G401.6 (cell line): ENCODE measurements around the gene MED4.

Experiments
- FAIRE-seq: peaks from 2 replicates; lab custom pipeline; 2012; peaks lifted over from hg19 to GRCh38; lab: Jason Lieb, UNC

The MED4 gene, protein sequence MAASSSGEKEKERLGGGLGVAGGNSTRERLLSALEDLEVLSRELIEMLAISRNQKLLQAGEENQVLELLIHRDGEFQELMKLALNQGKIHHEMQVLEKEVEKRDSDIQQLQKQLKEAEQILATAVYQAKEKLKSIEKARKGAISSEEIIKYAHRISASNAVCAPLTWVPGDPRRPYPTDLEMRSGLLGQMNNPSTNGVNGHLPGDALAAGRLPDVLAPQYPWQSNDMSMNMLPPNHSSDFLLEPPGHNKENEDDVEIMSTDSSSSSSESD

GRCh38 chr13:48094781-48095502 is at the start of gene MED4:
MED4 (minus strand) TSS chr13:48095104; CDS start chr13:48095078, 26 bp downstream.
- peak; percentile 86 for FAIRE-seq

GRCh38 chr13:48144413-48145035 is 49.6 kb upstream of the MED4 start:
- FAIRE-seq, result no peak

GRCh38 chr13:48142436-48142835 is 47.5 kb upstream of the MED4 start:
- FAIRE-seq, result no peak

- no peak for FAIRE-seq
Observed at GRCh38 chr13:48138270-48138669, 43.4 kb upstream of the MED4 start.

GRCh38 chr13:48132961-48133360 is 38.1 kb upstream of the MED4 start:
- FAIRE-seq, result no peak

GRCh38 chr13:48131533-48131932 is 36.6 kb upstream of the MED4 start:
- no peak for FAIRE-seq

DNA sequence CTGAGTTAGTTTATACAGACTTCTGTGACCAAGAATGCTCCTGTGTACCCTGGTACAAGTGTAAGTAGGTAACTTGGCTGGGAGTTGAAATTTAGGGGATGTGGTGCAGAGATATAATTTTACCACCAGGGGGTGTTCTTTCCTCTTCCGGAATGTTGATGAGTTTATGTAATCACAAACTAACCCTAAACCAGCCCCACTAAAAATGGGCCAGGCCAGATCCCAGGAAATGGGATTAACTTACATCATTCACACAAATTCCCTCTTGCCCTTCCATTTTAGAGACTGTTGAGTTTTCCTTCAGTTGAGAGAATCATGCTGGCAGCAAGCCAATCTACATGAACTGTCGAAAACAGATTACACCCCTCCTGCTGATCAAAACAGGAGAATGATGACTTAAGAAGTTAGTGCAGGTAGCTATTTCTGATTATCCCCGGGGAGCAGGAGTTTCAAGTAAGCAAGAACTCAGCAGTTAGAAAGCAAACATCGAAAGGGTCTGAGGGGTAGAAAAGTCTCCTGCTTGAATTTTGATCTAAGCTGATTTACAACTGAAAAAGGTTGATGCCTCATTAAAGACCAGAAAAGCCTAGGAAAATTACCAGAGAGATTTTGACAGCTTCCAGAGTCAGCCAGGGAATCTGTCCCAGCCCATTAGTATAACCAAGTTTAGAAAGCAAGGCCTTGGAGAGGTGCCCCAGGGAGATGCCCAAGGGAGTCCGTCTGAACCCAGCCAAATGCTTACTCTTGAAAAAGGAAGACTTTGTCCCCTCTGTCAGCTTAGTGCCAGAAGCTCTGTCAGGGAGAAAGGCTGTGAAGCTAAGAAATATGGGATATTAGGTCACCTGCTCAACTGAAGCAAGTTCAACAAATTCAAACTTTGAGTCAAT is 32.3 kb upstream of the MED4 start:
- FAIRE-seq, result peak; percentile 92

DNA sequence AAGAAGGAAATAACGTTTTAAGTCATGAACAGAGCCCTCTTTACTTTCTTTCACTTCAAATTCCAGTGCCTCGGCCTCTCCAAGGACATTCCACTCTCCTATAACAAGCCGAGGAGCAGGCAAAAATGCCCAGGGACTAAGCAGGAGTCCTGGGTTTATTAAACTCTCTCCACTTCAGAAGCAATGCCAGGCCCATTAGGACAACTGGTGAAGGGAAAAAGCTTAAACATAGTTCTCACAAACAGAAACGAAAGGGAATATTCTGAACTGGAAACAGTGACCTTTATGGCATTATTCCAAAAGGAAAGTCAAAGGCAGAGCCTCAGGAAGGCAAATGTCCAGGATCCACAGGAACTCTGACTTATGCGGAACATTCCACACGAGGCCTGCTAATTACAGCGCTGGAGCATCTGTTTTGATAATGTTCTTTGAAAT is 30.9 kb upstream of the MED4 start:
- no peak for FAIRE-seq

DNA sequence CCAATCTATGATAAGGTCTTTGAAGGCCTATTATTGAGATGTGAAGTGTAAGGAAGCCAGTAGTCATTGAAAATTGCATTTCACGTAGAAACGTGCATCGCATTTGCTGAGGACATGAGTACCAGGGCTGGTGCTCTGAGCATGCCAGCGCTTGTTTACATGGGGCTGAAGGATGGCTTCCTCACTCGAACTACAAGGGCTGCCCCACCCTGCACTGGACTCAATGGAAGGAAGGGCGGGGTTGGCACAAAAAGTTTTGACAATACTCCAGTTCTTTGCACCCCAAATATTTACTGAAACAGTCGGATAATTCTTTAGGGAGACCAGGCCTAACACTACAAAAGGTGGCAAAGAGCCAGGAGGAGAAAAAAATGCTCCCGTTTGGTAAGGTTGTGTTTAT is 28.9 kb upstream of the MED4 start:
- FAIRE-seq, result no peak

- FAIRE-seq, result no peak
Observed at GRCh38 chr13:48121733-48122132, 26.8 kb upstream of the MED4 start.

DNA sequence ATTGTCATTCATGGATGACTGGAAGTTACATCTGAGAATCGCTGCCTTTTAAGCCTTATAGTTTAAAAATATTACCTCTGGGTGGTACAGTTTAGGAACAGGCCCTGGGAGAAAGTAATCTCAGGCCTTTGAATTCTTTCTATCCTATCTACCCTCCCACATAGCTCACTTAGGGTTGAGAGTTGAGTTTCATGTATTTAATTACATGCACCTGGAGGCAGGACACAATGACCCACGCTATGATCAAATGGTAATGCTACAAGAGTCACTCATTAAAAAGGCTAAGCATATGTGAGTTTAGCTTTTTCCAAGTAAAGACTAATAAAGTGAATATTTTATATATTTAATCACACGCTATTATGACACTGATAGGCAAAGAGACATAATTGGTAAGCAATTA is 25.3 kb upstream of the MED4 start:
- no peak for FAIRE-seq

DNA sequence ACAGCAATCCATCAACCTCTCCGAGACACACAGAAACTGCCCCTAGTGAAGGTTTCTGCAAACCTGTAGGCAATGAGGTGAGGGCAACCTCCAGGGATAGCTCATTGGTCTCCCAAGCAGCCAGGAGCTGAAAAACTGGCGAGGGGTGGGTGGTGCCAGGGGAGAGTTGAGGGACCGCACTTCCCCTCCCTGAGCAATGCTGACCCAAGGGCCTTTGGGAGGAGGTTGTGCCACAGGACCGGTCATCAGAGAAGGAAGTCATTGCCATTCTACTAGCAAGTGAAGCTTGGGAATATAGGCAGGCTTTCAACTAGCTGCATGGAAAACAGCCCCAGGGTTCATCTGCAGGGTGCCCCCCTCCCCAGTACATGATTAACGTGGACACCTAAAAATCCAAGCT is 23.1 kb upstream of the MED4 start:
- FAIRE-seq, result no peak

DNA sequence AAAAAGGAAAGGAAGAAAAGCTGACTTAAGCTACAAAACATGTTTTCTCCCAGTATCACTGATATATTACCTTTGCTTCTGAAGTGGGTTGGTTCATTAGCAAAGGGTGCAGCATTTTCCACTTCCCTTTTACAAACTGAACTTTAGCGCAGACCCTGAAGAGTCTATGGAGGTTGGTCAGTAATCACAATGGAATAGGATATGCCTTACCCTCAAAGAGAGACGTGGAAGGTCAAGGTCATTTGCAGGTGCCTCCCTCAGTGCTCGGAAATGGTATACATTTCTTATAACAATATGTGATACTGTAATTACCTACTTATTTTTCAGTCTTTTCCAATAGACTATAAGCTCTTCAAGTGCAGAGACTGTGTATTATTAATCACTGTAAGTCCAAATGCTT is 21.9 kb upstream of the MED4 start:
- FAIRE-seq, result no peak

DNA sequence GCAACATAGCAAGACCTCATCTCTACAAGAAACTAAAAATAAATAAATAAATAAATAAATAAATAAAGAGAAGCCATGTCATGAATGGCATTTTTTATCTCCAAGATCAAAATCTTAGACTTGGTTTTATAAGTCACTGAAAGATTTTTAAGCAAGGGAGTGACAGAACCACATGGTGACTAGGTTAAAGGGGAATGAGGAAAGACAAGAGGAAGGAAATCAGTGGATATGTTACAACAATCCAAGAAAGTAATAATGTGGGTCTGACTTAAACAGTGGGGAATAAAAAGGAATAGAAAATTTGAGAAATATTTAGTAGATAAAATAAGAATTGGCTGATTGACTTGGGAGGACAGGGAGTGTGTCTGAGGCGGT is 18.8 kb upstream of the MED4 start:
- FAIRE-seq, result no peak

- no peak for FAIRE-seq
Observed at GRCh38 chr13:48112896-48113755, 18.2 kb upstream of the MED4 start.

GRCh38 chr13:48110931-48111721 is 16.2 kb upstream of the MED4 start:
- no peak for FAIRE-seq

GRCh38 chr13:48110132-48110868 is 15.4 kb upstream of the MED4 start:
- no peak for FAIRE-seq

DNA sequence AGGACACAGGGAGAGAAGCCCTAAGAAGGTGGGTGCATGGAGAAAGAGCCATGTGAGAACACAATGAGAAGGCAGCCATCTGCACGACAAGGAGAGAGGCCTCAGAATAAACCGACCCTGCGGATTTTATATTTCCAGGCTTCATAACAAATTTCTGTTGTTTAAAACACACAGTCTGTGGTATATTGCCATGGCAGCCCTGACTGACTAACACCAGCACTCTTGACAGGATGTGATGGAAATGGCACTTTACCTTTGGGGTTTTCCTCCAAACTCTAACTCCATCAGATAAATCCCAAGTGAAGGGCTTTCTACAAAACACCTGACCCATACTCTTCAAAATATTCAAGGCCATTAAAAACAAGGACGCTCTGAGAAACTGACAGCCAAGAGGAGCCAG is 13.2 kb upstream of the MED4 start:
- FAIRE-seq, result no peak

DNA sequence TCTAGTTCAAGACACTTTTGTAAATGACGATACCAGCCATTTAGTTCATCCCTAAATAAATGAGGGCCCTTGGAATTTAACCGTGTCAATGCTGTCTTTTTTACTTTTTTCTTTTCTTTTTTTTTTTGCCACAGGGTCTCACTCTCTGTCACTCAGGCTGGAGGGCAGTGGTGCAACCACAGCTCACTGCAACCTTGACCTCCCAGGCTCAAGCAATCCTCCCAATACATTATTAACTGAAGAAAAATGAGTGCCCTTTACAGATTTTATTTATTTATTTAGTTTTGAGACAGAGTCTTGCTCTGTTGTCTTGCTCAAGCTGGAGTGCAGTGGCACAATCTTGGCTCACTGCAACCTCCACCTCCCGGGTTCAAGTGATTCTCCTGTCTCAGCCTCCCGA is 2.9 kb upstream of the MED4 start:
- no peak for FAIRE-seq

GRCh38 chr13:48096670-48097069 is 1.8 kb upstream of the MED4 start:
- no peak for FAIRE-seq
